NCI-H1417 (cell line): ENCODE data around the gene ZNF569.
"Not testable (repeated sequence)": the region's sequence is repeated elsewhere in the genome, so short reads cannot be mapped to it uniquely, and the experiment has no call there.

Source experiments
- DNase-seq, 3 experiments: peaks; one replicate each; lab custom pipeline; 2025; lab: John Stamatoyannopoulos, UW

ZNF569 gene

DNA sequence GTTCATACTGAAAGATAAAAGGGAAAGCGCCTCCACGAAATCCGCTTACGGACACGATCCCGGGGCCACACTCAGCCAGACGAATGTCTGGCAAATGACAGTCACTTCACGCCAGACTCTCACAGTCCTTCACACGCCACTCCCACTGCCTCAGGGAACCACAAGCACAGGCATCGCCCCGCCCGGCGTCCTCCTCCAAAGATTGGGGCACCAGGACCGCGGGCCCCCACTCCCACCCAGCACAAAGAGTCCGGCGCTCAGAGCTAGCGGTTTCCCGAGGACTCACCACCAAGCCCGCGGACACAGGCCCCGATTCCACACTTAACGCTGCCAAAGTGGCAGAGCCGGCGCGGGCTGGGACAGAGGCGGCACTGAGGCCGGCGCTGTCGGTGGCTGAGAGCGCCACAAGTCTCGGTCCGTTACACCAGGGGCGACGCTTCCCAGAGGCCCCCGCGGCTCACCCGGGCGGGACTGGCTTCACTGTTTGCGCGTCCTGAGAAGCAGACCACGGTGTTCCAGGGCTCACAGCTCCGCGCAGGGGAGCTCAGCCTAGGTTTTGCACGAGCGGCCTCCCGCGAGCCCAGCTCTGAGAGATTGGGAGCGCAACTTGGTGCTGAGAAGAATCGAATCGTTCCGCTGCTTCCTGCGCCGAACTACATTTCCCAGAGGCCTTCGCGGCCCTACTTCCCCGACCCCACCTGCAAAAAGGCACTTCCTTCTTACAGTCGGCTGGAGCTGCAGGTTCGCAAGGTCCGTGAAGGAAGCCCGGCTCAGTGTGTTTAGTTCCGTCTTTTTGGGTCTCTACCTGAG is at the start of gene ZNF569:
ZNF569 (minus strand) TSS at position 647 of the 810 bp plus-strand sequence. CDS start 22,523 bp downstream, outside the sequence.
- peak; percentile 72 to 93 (median 78) for DNase-seq

DNA sequence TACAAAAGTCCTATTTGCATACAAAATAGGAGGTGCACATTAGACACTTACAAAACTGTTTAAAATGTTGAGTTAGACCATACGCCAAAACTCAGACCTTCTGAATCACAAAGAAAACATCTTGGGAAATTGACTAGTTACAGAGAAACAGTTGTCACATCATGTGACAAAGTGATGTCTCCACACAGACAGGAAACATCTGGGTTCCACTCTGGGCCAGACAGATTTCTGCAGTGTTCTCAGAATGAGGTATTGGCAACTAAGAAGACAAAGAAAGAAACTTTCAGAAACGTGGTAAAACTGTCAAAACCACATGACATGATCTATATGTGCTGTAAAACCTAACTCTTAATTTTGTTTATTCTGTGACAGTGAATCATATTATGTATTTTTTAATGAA is 46.2 kb upstream of the ZNF569 start:
- no peak for DNase-seq

DNA sequence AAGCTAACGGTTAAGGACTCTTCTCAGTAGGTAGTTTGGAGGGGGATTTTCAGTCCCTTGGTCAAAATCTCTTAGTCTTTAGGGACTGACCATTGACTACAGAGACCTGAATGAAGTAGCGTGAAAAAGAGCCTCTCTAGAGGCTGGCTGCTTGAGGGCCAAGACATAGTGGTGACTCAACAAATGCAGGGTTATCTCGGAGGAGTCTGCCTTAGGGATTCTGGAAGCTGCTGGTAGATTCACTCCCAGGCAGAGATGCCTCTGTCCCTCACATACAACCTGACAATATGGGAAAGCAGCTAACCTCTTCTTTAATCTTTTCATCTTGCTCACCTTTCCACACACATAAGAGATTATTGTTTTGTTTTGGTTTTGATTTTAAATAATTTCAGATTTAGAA is 44.6 kb upstream of the ZNF569 start:
- DNase-seq, result no peak

DNA sequence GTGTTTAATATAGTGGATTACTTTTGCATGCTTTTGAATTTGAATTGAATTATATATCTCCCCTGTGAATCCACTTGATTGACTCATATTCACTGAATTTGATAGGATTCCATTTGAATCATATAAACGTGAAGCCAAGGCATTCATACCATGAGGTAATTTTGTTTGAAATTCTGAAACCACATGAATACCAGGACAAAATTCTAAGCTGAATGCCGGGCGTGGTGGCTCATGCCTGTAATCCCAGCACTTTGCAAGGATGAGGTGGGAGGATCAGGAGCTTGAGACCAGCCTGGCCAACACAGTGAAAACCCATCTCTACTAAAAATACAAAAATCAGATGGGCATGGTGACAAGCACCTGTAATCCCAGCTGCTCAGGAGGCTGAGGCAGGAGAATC is 43.9 kb upstream of the ZNF569 start:
- DNase-seq, result no peak

DNA sequence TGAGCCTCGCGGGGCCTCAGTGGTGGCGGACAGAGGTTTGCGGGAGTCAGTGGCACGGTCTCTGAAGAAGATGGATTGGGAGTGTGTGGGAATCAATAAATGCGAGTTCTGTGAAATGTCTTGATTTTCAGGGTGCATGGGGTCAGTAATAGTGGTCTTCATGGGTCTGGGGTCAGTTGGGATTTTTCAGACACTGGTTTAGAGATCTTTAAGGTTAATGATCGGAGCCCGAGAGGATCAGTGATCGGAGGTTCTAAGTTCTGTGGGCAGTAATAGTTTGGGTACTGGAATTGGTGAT is 39.9 kb upstream of the ZNF569 start:
- no peak for DNase-seq

DNA sequence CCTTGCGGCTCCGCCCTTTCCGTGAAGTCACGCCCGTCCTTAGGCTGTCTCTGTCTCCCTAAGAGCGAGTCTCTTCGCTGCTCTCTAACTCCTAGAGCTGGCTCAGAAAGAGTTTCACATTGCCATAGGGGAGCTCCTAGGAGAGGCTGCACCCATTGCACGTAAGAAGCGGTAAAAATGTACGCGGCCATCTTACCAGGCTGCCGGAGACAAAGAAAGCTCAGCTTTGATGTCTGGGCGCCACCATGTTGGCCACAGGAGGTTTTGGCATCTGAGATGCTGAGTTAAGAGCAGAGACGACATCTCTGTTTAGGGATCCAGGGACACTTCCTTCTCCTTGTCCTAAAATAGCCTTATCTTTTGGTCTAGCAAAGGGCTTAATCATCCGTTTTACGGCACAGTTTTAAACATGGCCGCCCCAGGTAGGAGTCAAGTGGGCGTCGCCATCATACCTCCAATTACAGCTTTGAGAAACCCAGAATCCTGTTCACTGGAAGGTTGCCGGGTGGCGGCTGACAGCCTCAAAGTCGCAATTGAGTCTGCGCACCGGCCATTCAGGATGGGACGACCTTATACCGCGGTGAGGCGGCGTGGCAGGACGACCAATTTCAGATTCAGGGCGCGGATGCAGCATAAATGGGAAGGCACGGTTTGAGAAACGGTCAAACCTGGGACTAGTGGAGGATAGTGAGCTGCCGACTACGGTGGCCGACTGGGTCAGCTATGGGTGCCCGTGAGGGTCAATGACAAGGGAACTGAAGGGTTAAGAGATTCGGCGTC is 39.3 kb upstream of the ZNF569 start, which contains the start of gene ZNF793:
ZNF793 (plus strand) TSS at position 553 of the 780 bp plus-strand sequence. CDS start 16,501 bp downstream, outside the sequence.
- DNase-seq, result peak; percentile 96 to 97 (median 96)

DNA sequence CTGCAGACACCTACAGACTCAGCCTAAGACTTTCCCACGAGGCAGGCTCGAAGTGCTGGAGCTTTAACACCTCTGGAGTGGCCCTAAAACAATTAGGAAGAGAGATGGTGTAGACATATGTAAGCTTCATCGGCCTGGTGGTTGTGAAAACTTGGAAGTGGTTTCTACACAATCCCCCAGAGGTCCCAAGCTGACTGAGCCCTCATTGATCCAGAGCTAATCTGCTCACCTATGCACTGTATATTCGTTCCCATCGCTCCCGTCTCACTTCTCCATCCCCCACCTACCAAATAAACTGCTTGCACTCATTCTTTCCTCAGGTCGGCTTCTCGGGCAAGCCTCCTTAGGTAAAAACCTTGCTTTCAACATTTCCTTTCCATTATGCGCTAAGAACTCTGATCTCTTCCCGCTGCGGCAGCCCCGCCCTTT is 38.7 kb upstream of the ZNF569 start:
- peak in 1 of 3 experiments; percentile 81 for DNase-seq

DNA sequence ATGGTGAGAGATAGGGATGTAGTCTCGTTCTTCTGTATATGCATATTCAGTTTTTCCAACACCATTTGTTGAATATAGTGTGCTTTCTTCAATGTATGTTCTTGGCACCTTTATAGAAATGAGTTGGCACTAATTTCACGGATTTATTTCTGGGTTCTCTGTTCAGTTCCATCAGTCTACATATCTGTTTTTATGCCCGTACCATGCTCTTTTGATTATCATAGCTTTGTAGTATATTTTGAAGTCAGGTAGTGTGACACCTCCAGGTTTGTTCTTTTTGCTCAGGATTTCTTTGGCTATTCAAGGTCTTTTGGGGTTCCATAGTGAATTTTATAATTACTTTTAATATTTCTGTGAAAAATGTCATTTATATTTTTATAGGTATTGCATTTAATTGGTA is 25.0 kb upstream of the ZNF569 start:
- DNase-seq, result no peak

DNA sequence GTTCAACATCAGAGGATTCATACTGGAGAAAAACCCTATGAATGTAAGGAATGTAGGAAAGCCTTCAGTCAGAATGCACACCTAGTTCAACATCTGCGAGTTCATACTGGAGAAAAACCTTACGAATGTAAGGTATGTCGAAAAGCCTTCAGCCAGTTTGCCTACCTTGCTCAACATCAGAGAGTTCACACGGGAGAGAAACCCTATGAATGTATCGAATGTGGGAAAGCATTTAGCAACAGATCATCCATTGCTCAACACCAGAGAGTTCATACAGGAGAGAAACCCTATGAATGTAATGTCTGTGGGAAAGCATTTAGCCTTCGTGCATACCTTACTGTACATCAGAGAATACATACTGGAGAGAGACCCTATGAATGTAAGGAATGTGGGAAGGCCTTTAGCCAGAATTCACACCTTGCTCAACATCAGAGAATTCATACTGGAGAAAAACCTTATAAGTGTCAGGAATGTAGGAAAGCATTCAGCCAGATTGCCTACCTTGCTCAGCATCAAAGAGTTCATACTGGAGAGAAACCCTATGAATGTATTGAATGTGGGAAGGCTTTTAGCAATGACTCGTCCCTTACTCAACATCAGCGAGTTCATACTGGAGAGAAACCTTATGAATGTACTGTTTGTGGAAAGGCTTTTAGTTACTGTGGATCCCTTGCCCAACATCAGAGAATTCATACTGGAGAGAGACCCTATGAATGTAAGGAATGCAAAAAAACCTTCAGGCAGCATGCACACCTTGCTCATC is 17.3 kb upstream of the ZNF569 start:
- DNase-seq, result no peak

DNA sequence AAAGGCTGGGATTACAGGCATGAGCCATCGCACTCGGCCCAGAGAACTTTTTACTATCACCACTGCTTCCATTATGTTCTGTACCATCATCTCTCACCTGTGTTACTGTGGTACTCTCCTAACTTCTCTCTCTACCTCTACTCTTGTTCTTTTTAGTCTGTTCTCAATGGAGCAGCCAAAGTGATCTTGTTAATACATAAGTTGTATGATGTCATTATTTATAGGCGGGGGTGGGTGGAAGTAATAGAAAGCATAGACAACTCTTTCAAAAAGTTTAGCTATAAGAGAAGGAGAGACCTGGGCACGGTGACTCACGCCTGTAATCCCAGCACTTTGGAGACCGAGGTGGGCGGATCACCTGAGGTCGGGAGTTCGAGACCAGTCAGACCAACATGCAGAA is 4.9 kb upstream of the ZNF569 start:
- no peak for DNase-seq

DNA sequence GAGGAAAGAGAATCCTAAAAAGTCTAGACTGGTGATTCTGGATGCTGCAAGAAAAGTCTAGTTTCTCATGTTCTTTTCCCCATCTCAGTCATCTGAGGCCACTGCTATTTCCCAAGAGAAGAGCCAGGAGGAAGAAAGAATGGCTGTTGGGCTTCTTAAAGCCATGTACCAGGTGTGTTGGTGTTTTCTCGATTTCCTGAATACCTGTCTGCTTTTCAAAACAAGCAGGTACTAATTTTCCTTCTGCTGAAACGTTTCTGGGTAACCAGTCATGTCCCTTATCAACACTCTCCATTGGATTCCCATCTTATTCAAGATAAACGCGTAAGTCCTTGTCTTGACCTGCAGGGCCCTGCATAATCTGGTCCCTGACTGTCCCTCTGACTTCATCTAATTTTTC is 3.0 kb upstream of the ZNF569 start:
- DNase-seq, result no peak

DNA sequence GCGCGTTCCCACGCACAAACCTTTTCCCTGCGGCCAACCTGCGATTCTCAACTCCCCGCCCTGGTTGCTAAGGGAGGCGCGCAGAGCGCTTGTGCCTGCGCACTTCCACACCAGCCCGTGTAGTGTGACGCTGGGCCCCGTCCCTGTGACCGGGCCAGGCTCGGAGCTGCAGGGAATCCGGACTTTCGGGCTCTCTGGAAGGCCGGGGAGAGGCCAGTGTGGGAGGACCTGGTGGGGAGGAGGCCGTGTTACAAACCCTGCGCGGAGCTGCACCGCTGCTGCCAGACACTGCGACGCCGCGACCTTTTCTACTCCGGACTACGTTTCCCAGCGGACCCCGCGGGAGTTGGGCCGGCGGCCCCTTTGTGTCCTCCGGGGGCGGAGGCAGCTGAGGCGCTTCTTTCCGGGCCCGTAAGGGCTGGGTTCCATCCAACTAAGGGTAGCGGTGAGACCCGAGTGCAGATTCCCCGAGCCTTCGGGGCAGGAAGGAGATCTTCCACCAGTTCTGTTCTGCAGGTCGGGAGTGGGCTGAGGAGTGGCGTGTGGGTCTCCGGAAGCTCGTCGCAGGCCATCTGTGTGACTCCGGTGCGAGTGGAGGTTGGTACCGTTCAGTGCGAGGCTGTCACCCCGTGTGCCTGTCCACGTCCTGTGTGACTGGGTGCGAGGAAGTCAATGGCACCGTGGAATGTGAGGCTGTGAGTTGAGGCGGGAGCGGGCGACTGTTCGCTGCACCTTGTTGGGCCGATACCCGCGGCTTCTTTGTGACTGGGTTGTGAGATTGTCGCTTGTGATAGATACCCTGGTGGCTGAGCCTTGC is 1.9 kb upstream of the ZNF569 start, which contains the start of gene ZNF570:
ZNF570 (plus strand) TSS at position 396 of the 817 bp plus-strand sequence. CDS start 999 bp downstream, outside the sequence.
- peak; percentile 49 to 93 (median 73) for DNase-seq

DNA sequence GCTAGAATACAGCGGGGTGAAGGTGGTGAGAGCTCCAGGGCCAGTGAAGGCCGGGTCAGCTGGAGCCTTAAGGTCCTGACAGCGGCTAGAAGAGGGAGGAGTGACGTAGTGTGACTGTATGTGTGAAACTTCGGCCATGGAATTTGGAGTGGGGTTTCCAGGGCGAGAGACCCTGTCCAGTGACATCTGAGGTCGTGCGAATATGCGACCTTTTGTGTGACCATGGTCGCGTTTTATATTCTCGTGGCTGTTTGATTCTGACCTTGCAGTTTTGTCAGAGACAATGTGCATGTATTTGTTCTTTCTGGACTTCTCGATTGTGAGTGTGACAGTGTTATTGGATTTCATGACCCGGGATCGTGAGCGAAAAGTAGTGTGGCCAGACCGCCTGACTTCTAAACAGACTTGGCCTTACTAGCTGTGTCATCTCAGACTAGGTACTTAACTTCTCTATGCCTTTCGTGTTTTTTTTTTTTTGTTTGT is 405 bp upstream of the ZNF569 start:
- no peak for DNase-seq

DNA sequence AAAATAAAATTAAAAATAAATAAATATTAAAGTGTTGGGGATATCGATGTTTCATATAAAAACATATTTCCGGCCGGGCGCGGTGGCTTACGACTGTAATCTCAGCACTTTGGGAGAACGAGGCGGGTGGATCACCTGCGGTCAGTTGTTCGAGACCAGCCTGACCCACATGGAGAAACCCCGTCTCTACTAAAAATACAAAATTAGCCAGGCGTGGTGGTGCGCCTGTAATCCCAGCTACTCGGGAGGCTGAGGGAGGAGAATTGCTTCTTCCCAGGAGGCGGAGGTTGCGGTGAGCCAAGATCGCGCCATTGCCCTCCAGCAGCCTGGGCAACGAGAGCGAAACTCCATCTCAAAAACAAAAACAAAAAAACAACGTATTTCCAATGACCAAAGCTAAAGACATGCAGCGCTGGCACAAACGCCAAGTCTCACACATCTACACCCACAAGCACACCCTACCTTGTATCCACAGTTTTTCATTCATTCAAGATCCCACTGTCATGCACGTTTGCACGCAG is 907 bp downstream of the ZNF569 start:
- no peak for DNase-seq

DNA sequence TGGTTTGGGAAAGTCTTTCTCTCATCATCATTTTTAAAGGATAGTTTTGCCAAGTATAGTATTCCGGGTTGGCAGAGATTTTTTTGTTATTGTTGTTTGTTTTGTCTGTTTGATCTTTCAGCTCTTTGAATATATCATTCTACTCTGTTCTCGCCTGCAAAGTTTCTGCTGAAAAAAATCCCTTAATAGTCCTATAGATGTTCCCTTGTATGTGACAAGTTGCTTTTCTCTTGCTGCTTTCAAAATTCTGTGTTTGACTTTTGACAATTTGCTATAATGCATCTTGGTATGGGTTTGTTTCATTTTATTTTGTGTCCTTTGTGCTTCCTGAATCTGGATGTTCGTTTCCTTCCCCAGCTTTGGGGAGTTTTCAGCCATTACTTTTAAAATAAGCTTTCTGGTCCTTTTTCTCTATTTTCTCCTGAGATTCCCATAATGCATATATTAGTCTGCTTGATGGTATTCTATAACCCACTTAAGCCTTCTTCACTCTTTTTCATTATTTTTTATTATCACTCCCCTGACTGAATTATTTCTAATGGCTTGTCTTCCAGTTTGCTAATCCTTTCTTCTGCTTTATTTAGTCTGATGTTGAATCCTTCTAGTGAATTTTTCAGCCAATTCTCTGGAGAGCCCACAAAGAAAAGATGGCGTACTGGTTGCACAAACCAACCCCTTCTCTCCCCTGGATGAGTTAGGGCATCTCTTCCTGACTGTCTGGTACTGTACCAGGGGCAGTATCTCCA is 14.6 kb downstream of the ZNF569 start:
- DNase-seq, result no peak

DNA sequence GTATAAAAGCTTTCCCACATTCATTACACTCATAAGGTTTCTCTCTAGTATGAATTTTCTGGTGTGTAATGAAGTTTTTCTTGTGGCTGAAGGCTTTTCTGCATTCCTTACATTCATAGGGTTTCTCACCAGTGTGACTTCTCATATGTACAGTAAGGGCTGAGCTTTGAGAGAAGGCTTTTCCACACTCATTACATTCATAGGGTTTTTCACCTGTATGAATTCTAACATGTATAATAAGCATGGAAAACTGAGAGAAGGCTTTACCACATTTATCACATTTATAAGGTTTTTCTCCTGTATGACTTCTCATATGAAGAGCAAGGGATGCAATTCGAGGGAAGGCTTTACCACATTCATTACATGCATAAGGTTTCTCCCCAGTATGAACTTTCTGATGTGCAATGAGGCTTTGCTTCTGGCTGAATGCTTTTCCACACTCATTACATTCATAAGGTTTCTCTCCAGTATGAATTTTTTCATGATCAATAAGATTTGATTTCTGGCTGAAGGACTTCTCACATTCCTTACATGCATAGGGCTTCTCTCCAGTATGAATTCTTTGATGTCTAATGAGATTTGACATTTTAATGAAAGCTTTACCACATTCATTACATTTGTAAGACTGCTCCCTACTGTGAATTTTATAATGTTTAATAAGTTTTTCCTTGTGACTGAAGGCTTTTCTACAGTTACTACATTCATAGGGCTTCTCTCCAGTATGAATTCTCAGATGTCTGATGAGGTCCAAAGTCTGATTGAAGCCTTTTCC is 53.7 kb downstream of the ZNF569 start:
- DNase-seq, result no peak

DNA sequence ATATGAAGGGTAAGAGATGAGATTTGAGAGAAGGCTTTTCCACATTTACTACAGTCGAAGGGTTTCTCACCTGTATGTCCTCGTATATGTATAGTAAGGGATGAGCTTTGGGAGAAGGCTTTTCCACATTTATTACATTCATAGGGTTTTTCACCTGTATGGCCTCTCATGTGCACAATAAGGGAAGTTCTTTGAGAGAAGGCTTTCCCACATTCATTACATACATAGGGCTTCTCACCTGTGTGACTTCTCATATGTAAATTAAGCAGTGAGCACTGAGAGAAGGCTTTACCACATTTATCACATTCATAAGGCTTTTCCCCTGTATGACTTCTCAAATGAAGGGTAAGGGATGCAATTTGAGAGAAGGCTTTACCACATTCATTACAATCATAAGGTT is 54.5 kb downstream of the ZNF569 start:
- no peak for DNase-seq

DNA sequence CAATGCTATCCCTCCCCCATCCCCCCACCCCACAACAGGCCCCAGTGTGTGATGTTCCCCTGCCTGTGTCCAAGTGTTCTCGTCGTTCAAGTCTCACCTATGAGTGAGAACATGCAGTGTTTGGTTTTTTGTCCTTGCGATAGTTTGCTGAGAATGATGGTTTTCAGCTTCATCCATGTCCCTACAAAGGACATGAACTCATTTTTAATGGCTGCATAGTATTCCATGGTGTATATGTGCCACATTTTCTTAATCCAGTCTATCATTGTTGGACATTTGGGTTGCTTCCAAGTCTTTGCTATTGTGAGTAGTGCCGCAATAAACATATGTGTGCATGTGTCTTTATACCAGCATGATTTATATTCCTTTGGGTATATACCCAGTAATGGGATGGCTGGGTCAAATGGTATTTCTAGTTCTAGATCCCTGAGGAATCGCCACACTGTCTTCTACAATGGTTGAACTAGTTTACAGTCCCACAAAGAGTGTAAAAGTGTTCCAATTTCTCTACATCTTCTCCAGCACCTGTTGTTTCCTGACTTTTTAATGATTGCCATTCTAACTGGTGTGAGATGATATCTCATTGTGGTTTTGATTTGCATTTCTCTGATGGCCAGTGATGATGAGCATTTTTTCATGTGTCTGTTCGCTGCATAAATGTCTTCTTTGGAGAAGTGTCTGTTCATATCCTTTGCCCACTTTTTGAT is 61.0 kb downstream of the ZNF569 start:
- not testable (repeated sequence) for DNase-seq

DNA sequence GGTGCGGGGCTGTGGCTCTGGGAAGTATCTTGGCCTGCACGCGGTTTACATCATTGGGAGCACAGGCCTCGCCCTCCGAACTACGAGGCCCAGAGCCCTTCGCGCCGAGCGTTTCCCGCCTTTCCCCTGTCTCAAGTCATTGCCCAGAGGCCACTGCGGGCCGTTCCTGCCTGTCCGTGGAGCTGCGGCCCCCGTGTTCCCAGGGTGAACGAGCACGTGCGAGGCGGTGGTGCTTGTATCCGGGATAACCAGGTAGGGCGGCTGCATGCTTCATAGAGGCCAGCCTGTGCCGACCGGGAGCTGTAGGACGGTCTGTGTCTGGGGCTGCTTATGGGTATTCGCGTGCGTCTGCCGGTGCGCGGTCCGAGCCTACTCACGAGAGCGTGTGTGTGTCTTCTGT is 63.8 kb downstream of the ZNF569 start:
- DNase-seq, result no peak
